Body of pancreas (tissue), 4 donors: Measurements from ENCODE around the gene UCK2. TPM values are rescaled to one million over a fixed set of nuclear protein-coding genes. Genes with fewer than 3 reads are reported as not detected.
"Not testable (repeated sequence)": the region's sequence is repeated elsewhere in the genome, so short reads cannot be mapped to it uniquely, and the experiment has no call there.

ENCODE experiments used
- ATAC-seq: fragments of 150-250 bp; one replicate; pipeline ENCODE4 v1.9.1; 2016
- DNase-seq, 4 donors: peaks; one replicate each; pipeline ENCODE4 v3.0.0-alpha.2; 2019
- H3K27ac ChIP-seq, 4 donors: fragments of 200-600 bp; sonication (generic); 1 replicate in 3 of 4; 2 replicates in 1 of 4; pipeline versions ENCODE4 v1.5.1 to v1.6.1; 2016 to 2019; ENCODE audit warnings: mild to moderate bottlenecking in 1 of 4, mixed read lengths in 1 of 4, moderate library complexity in 1 of 4
- H3K27me3 ChIP-seq, 2 donors: fragments of 200-600 bp; sonication (generic); one replicate each; pipeline ENCODE4 v1.6.0; 2016; ENCODE audit warnings: mild to moderate bottlenecking in 1 of 2
- H3K36me3 ChIP-seq, 2 donors: fragments of 200-600 bp; sonication (generic); replicated peaks in 1 of 2; 2 replicates each; pipeline ENCODE4 v1.5.1; 2016; ENCODE audit warnings: low read depth in 2 of 2; ENCODE audit not compliant: insufficient read depth in 1 of 2
- H3K4me1 ChIP-seq: fragments of 200-600 bp; sonication (generic); one replicate; pipeline ENCODE4 v1.6.0; 2016
- H3K4me3 ChIP-seq, 2 donors: fragments of 200-600 bp; sonication (generic); 1 replicate in 1 of 2; 2 replicates in 1 of 2; pipeline ENCODE4 v1.5.1; 2016 to 2019
- H3K9me3 ChIP-seq, 3 donors: fragments of 200-600 bp; sonication (generic); 1 replicate in 2 of 3; 2 replicates in 1 of 3; pipeline ENCODE4 v1.5.1; 2016
- POLR2A ChIP-seq, 3 donors: fragments of 450-650 bp; IDR thresholded peaks; one replicate each; pipeline ENCODE4 v1.6.1; 2016; ENCODE audit warnings: antibody characterized with exemption in 3 of 3, mild to moderate bottlenecking in 2 of 3
- WGBS, 2 donors: methylation state at CpG; one replicate each; pipeline ENCODE4 v1.1.5; 2017; 5-methylcytosine and 5-hydroxymethylcytosine counted together
- intact Hi-C: fragments of 100-400 bp; cut with DNase I; formaldehyde crosslinking; loops from one replicate; pipeline ENCODE4 v1.15.1; 2023
- total RNA-seq, 2 donors: library from RNA; depleted of rRNA; stranded (reverse); fragments of >200 nt; gene quantifications; one replicate each; pipeline ENCODE4 v1.1.0, GENCODE V29; 2016
- TF ChIP-seq, protein P1 (sequence below), 7 experiments: fragments of 450-650 bp in 4 of 7; fragments of 200-600 bp in 3 of 7; sonication (generic) in 3 of 7; IDR thresholded peaks; one replicate each; pipeline ENCODE4 v1.5.1; 2016 to 2019; ENCODE audit warnings: antibody characterized with exemption in 7 of 7

Gene UCK2
- total RNA-seq, 2 donors from 2014 or later: 23.3 to 27.4 TPM

DNA sequence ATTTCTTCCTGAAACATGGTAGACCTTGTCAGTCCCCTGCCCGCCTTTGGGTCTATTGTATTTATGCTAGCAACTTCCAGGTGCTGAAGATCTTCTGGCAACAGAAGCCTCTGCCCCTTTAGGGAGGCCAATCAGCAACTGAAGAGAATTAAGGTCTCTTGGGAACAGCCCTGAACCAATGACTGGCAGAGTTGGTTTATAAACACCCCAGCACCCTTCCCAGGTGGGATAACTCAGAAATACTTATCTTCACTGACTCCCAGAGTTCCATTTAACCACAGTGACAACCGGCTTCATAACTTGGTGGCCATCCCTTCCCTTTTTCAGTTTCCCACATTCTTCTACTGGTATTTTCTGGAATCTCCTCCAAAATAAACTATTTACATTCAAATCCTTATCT, 31.5 kb upstream of the UCK2 start:
- WGBS, 2 donors: 91 to 95% methylated on average over 2 of the region's 2 CpGs
- TF ChIP-seq POLR2A (IDR thresholded peaks at IDR 0.05): no peak
- TF ChIP-seq, protein P1, sequence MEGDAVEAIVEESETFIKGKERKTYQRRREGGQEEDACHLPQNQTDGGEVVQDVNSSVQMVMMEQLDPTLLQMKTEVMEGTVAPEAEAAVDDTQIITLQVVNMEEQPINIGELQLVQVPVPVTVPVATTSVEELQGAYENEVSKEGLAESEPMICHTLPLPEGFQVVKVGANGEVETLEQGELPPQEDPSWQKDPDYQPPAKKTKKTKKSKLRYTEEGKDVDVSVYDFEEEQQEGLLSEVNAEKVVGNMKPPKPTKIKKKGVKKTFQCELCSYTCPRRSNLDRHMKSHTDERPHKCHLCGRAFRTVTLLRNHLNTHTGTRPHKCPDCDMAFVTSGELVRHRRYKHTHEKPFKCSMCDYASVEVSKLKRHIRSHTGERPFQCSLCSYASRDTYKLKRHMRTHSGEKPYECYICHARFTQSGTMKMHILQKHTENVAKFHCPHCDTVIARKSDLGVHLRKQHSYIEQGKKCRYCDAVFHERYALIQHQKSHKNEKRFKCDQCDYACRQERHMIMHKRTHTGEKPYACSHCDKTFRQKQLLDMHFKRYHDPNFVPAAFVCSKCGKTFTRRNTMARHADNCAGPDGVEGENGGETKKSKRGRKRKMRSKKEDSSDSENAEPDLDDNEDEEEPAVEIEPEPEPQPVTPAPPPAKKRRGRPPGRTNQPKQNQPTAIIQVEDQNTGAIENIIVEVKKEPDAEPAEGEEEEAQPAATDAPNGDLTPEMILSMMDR (IDR thresholded peaks at IDR 0.05): no peak

DNA sequence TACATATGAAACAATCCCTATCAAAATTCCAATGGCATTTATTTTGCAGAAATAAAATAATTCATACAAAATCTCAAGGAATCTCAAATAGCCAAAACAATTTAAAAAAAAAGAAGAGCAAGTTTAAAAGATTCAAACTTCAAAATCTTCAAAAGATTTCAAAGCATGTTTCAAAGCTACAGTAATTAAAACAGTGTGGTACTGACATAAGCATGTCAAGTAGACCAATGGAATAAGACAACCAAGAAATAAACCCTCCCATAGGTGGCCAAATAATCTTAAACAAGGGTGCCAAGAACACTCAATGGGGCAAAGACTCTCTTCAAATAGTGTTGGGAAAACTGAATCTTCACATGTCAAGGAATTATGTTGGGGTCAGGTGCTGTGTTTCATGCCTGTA, 28.0 kb upstream of the UCK2 start:
- TF ChIP-seq, protein P1 (IDR thresholded peaks at IDR 0.05): no peak
- no peak for TF ChIP-seq POLR2A (IDR thresholded peaks at IDR 0.05)
- Histone ChIP-seq H3K27ac (no peak overlapping the region), H3K9me3 (no peaks in the 10 kb centered on the region), H3K4me3 (no peak overlapping the region), H3K4me1 (no peaks in the 10 kb centered on the region), H3K27me3 (no peaks in the 10 kb centered on the region), H3K36me3 (no peaks in the 10 kb centered on the region)
- intact Hi-C loops: no loop called here
- ATAC-seq (no peak), DNase-seq (no peak)

More for the DNA sequence above, 31.5 kb upstream of the UCK2 start:
- no peak for DNase-seq
- H3K27ac ChIP-seq: no peak overlapping the region
- H3K36me3 ChIP-seq: no peaks in the 10 kb centered on the region
- no peaks in the 10 kb centered on the region for H3K4me1 ChIP-seq
- no peaks in the 10 kb centered on the region for H3K9me3 ChIP-seq
- no peak for ATAC-seq
- H3K4me3 ChIP-seq: no peak overlapping the region
- intact Hi-C loops: no loop called here
- no peaks in the 10 kb centered on the region for H3K27me3 ChIP-seq

GRCh38 chr1:165804513-165804912, 22.9 kb upstream of the UCK2 start:
- H3K27ac ChIP-seq, H3K27me3 ChIP-seq, DNase-seq, H3K4me1 ChIP-seq, H3K9me3 ChIP-seq, intact Hi-C loops, H3K36me3 ChIP-seq, ATAC-seq, H3K4me3 ChIP-seq: not testable (repeated sequence)
- WGBS, 2 donors: 56 to 63% methylated on average over 1 of the region's 1 CpG

- ATAC-seq (no peak), DNase-seq (no peak)
- no peaks in the 10 kb centered on the region for H3K27me3 ChIP-seq
- H3K27ac ChIP-seq: no peak overlapping the region
- no peaks in the 10 kb centered on the region for H3K4me1 ChIP-seq
- no peaks in the 10 kb centered on the region for H3K36me3 ChIP-seq
- intact Hi-C loops: no loop called here
- TF ChIP-seq POLR2A (IDR thresholded peaks at IDR 0.05): no peak
- TF ChIP-seq, protein P1 (IDR thresholded peaks at IDR 0.05): no peak
- no peaks in the 10 kb centered on the region for H3K9me3 ChIP-seq
- no peak overlapping the region for H3K4me3 ChIP-seq
Measured at GRCh38 chr1:165807613-165808012, 19.8 kb upstream of the UCK2 start.

DNA sequence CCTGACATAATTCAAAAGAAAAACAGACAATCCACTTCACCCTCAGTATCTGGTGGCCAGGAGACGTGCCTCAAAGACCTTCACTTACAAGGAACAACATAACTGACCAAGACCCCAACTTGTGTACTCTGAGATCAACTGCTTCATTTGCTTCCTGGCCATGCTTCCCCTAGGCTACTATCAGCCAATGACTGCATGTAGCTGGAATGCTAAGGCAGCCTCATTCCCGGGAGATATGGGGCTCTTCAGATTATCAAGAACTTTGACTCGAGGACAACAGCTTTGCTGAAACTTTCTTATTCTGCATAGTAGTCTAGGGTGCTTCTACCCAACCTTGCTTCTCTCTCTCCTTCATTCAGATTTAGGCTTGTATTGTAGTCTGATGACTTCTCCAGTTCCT, 11.7 kb upstream of the UCK2 start:
- Histone ChIP-seq H3K27ac (no peak overlapping the region), H3K4me1 (no peaks in the 10 kb centered on the region), H3K36me3 (no peaks in the 10 kb centered on the region), H3K9me3 (no peaks in the 10 kb centered on the region), H3K4me3 (no peak overlapping the region), H3K27me3 (no peaks in the 10 kb centered on the region)
- WGBS, 2 donors: 40 to 51% methylated on average over 3 of the region's 3 CpGs
- ATAC-seq: no peak
- intact Hi-C loops: no loop called here
- DNase-seq: no peak
- no peak for TF ChIP-seq POLR2A (IDR thresholded peaks at IDR 0.05)
- TF ChIP-seq, protein P1 (IDR thresholded peaks at IDR 0.05): no peak
